Transverse colon (tissue), 4 donors: Measurements from ENCODE around the gene MRPL53. TPM values are rescaled to one million over a fixed set of nuclear protein-coding genes. Genes with fewer than 3 reads are reported as not detected.
A peak's percentile ranks its signal among the peaks of the same experiment; 100 is the strongest.

Source experiments
- DNase-seq: peaks from one replicate; pipeline ENCODE4 v3.0.0-alpha.2; 2019
- H3K27ac ChIP-seq, 4 donors: fragments of 200-600 bp; sonication (generic); 2 replicates each; pipeline ENCODE4 v1.5.1; 2016 to 2018; ENCODE audit warnings: inconsistent platforms in 4 of 4
- H3K27me3 ChIP-seq: fragments of 200-600 bp; sonication (generic); 2 replicates; pipeline ENCODE4 v1.5.1; 2017; ENCODE audit warnings: inconsistent platforms
- H3K36me3 ChIP-seq, 4 donors: fragments of 200-600 bp; sonication (generic); 2 replicates each; pipeline ENCODE4 v1.5.1; 2017 to 2019; ENCODE audit warnings: inconsistent platforms in 4 of 4
- H3K4me1 ChIP-seq, 4 donors: fragments of 200-600 bp; sonication (generic); 2 replicates each; pipeline ENCODE4 v1.5.1; 2017 to 2020; ENCODE audit warnings: inconsistent platforms in 4 of 4
- H3K4me3 ChIP-seq, 4 donors: fragments of 200-600 bp; sonication (generic); 1 replicate in 1 of 4; 2 replicates in 3 of 4; pipeline versions ENCODE4 v1.5.1 to v1.6.1; 2017 to 2019; ENCODE audit warnings: inconsistent platforms in 4 of 4
- H3K9me3 ChIP-seq, 2 donors: fragments of 200-600 bp; sonication (generic); 2 replicates each; pipeline ENCODE4 v1.5.1; 2017 to 2019; ENCODE audit warnings: inconsistent platforms in 2 of 2
- CTCF ChIP-seq, 5 experiments: fragments of 200-600 bp in 3 of 5; fragments of 450-650 bp in 2 of 5; sonication (generic) in 3 of 5; IDR thresholded peaks; 1 replicate in 2 of 5; 2 replicates in 3 of 5; pipeline ENCODE4 v1.5.1; 2016 to 2017; ENCODE audit warnings: antibody characterized with exemption in 5 of 5, inconsistent platforms in 3 of 5, mild to moderate bottlenecking in 2 of 5, moderate library complexity in 1 of 5
- EP300 ChIP-seq: sonication (generic); formaldehyde crosslinking; IDR thresholded peaks from one replicate; pipeline ENCODE4 v1.6.1; 2017; ENCODE audit warnings: antibody characterized with exemption, low read depth
- POLR2A ChIP-seq: fragments of 450-650 bp; IDR thresholded peaks from one replicate; pipeline ENCODE4 v1.6.1; 2016; ENCODE audit warnings: antibody characterized with exemption, mild to moderate bottlenecking, moderate library complexity
- POLR2AphosphoS5 ChIP-seq, 3 donors: sonication (generic); formaldehyde crosslinking; IDR thresholded peaks; one replicate each; pipeline ENCODE4 v1.6.1; 2016; ENCODE audit warnings: antibody characterized with exemption in 3 of 3
- WGBS, 2 donors: methylation state at CpG; one replicate each; pipeline ENCODE4 v1.1.5; 2018; ENCODE audit warnings: low coverage in 1 of 2; 5-methylcytosine and 5-hydroxymethylcytosine counted together
- in situ Hi-C, 4 donors: fragments of 200-750 bp; cut with MboI; loops; one replicate each; pipeline versions ENCODE4 v1.15.0 to v1.15.1; 2017; ENCODE audit warnings: low sequenced_read_pairs in 3 of 4, low pct_ligation_motif_present in 1 of 4, low pct_unique_long_range_greater_than_20kb in 1 of 4
- intact Hi-C: fragments of 100-400 bp; cut with DNase I; formaldehyde crosslinking; loops from one replicate; pipeline ENCODE4 v1.15.1; 2023; ENCODE audit warnings: low total_unique reads
- total RNA-seq, 4 donors: library from RNA; depleted of rRNA; stranded (reverse); fragments of >200 nt; gene quantifications; one replicate each; pipeline ENCODE4 v1.1.0, GENCODE V29; 2016

Gene MRPL53
- total RNA-seq, 4 donors from 2014 or later = 23.2 to 170 (median 26.3) TPM

GRCh38 chr2:74498500-74499266 lies 26.2 kb upstream of the MRPL53 start:
- Histone ChIP-seq H3K9me3 (no peaks in the 10 kb centered on the region), H3K36me3 (no peaks in the 10 kb centered on the region), H3K27ac (no peak overlapping the region), H3K4me1 (peaks cover 19 to 43% (median 37%) of the 10 kb centered on the region in 4 donors), H3K4me3 (peak overlapping the region in 3 of 4 donors; percentile 11 to 50 (median 40)), H3K27me3 (peaks cover 42% of the 10 kb centered on the region)
- WGBS, 2 donors = 2 to 10% methylated on average over 4 to 41 of the region's 41 CpGs
- peak; percentile 33 for DNase-seq
- no peak for TF ChIP-seq CTCF (IDR thresholded peaks at IDR 0.05)
- no peak for TF ChIP-seq POLR2A
- intact Hi-C loops = no loop called here
- in situ Hi-C loops = loop anchor here in 2 of 4 donors (25.0 kb wide), 1 partner anchor 89 kb away; no protein-coding TSS in a partner anchor

GRCh38 chr2:74497777-74498499 lies 25.5 kb upstream of the MRPL53 start:
- in situ Hi-C loops = loop anchor here in 2 of 4 donors (25.0 kb wide), 1 partner anchor 89 kb away; no protein-coding TSS in a partner anchor
- peak; percentile 36 for DNase-seq

GRCh38 chr2:74496997-74497776 lies 24.7 kb upstream of the MRPL53 start:
- H3K27ac ChIP-seq = peak overlapping the region in 1 of 4 donors; percentile 8

More at GRCh38 chr2:74497777-74498499, 25.5 kb upstream of the MRPL53 start:
- Histone ChIP-seq H3K36me3 (peaks cover 0 to 5% (median 1%) of the 10 kb centered on the region in 4 donors), H3K9me3 (no peaks in the 10 kb centered on the region), H3K27ac (peak overlapping the region in 1 of 4 donors; percentile 8), H3K4me1 (peaks cover 19 to 38% (median 32%) of the 10 kb centered on the region in 4 donors), H3K4me3 (peak overlapping the region in 3 of 4 donors; percentile 11 to 50 (median 40)), H3K27me3 (peaks cover 42% of the 10 kb centered on the region)
- TF ChIP-seq POLR2A (peak; percentile 36), POLR2AphosphoS5 (IDR thresholded peaks at IDR 0.05) (peak in 2 of 3 donors; percentile 44 to 66), CTCF (IDR thresholded peaks at IDR 0.05) (no peak)
- 0 to 8% methylated on average over 1 to 32 of the region's 61 CpGs for WGBS, 2 donors
- intact Hi-C loops = no loop called here

More at GRCh38 chr2:74496997-74497776, 24.7 kb upstream of the MRPL53 start:
- Histone ChIP-seq H3K36me3 (peaks cover 0 to 10% (median 5%) of the 10 kb centered on the region in 4 donors), H3K4me3 (peak overlapping the region in 1 of 4 donors; percentile 50), H3K4me1 (peaks cover 19 to 36% (median 32%) of the 10 kb centered on the region in 4 donors), H3K27me3 (peaks cover 42% of the 10 kb centered on the region), H3K9me3 (no peaks in the 10 kb centered on the region)
- WGBS, 2 donors = 40 to 79% methylated on average over 3 to 19 of the region's 19 CpGs
- in situ Hi-C loops (loop anchor here in 2 of 4 donors (25.0 kb wide), 1 partner anchor 90 kb away; no protein-coding TSS in a partner anchor), intact Hi-C loops (no loop called here)
- DNase-seq = no peak
- TF ChIP-seq EP300 (no peak), CTCF (IDR thresholded peaks at IDR 0.05) (no peak), POLR2A (no peak), POLR2AphosphoS5 (IDR thresholded peaks at IDR 0.05) (no peak)
